Fibroblast of lung (primary cell): Measurements from ENCODE around the gene CERS1. TPM values are rescaled to one million over a fixed set of nuclear protein-coding genes. Genes with fewer than 3 reads are reported as not detected.

ENCODE experiments used
- DNase-seq, 2 donors: peaks; one replicate each; pipeline versions ENCODE4 v3.0.0 to v3.0.0-alpha.2; 2010; ENCODE audit warnings: low read depth in 2 of 2
- H2AFZ ChIP-seq: 2 replicates; pipeline ENCODE4 v1.5.1; 2012; ENCODE audit warnings: low read length, control low read depth, inconsistent platforms
- H3K27ac ChIP-seq: 2 replicates; pipeline ENCODE4 v1.5.1; 2011; ENCODE audit warnings: low read length, control low read depth; ENCODE audit not compliant: insufficient read depth
- H3K27me3 ChIP-seq: 2 replicates; pipeline ENCODE4 v1.5.1; 2011; ENCODE audit warnings: mild to moderate bottlenecking, low read length; ENCODE audit not compliant: control insufficient read depth, insufficient read depth
- H3K36me3 ChIP-seq: 2 replicates; pipeline ENCODE4 v1.5.1; 2011; ENCODE audit warnings: low read length; ENCODE audit not compliant: control insufficient read depth, insufficient read depth
- H3K4me1 ChIP-seq: 2 replicates; pipeline ENCODE4 v1.5.1; 2011; ENCODE audit warnings: low read length; ENCODE audit not compliant: control insufficient read depth, insufficient read depth; ENCODE audit errors: extremely low read depth
- H3K4me2 ChIP-seq: 2 replicates; pipeline ENCODE4 v1.5.1; 2011; ENCODE audit warnings: low read length, control low read depth; ENCODE audit not compliant: insufficient read depth; ENCODE audit errors: extremely low read depth
- H3K4me3 ChIP-seq, 4 experiments: fragments of 200-600 bp in 1 of 4; sonication (generic) in 1 of 4; replicated peaks in 1 of 4; 2 replicates each; pipeline ENCODE4 v1.5.1; 2011 to 2016; ENCODE audit warnings: low read length in 4 of 4, low read depth in 3 of 4, mild to moderate bottlenecking in 3 of 4, control low read depth in 2 of 4, inconsistent platforms in 1 of 4, mixed read lengths in 1 of 4; ENCODE audit not compliant: insufficient read depth in 1 of 4; ENCODE audit errors: control extremely low read depth in 1 of 4
- H3K79me2 ChIP-seq: 2 replicates; pipeline ENCODE4 v1.5.1; 2012; ENCODE audit warnings: mild to moderate bottlenecking, low read length, inconsistent platforms; ENCODE audit not compliant: control insufficient read depth, insufficient read depth
- H3K9ac ChIP-seq: 2 replicates; pipeline ENCODE4 v1.5.1; 2011; ENCODE audit warnings: mild to moderate bottlenecking, low read length, control low read depth; ENCODE audit not compliant: insufficient read depth
- H3K9me3 ChIP-seq: 2 replicates; pipeline ENCODE4 v1.5.1; 2012; ENCODE audit warnings: low read depth, low read length; ENCODE audit not compliant: control insufficient read depth, insufficient read depth
- H4K20me1 ChIP-seq: 2 replicates; pipeline ENCODE4 v1.5.1; 2011; ENCODE audit warnings: low read length; ENCODE audit not compliant: control insufficient read depth, insufficient read depth; ENCODE audit errors: extremely low read depth
- CTCF ChIP-seq, 2 donors: IDR thresholded peaks in 1 of 2; conservative IDR thresholded peaks in 1 of 2; 1 replicate in 1 of 2; 2 replicates in 1 of 2; pipeline ENCODE4 v1.5.1; 2011 to 2012; ENCODE audit warnings: low read length in 2 of 2, control low read depth in 1 of 2, inconsistent platforms in 1 of 2, low read depth in 1 of 2, mild to moderate bottlenecking in 1 of 2
- EZH2 ChIP-seq: IDR thresholded peaks from 2 replicates; pipeline ENCODE4 v1.5.1; 2012; ENCODE audit warnings: low read length, control low read depth, mild to moderate bottlenecking; ENCODE audit errors: missing control alignments
- polyA plus RNA-seq, 2 donors: library from polyadenylated mRNA; depleted of rRNA in 1 of 2; stranded (reverse) in 1 of 2; unstranded in 1 of 2; fragments of >200 nt; gene quantifications; 2 replicates each; pipeline ENCODE4 v1.2.1, GENCODE V29; 2011 to 2012; ENCODE audit warnings: missing spikeins in 1 of 2
- total RNA-seq: library from RNA; depleted of rRNA; stranded (reverse); fragments of >200 nt; gene quantifications from 2 replicates; pipeline ENCODE4 v1.2.1, GENCODE V29; 2014

CERS1 gene
- total and polyA plus RNA-seq, 2 donors (not counting 1 experiment from before 2014, with no cell fraction given): 0.23 to 1.7 TPM

- Histone ChIP-seq H3K9ac (no peak overlapping the region), H4K20me1 (no peaks in the 10 kb centered on the region), H3K4me1 (no peaks in the 10 kb centered on the region), H3K4me2 (no peak overlapping the region), H3K27me3 (no peaks in the 10 kb centered on the region), H3K27ac (no peak overlapping the region), H3K4me3 (no peak overlapping the region), H3K9me3 (no peaks in the 10 kb centered on the region), H3K79me2 (no peaks in the 10 kb centered on the region), H3K36me3 (peaks cover 11% of the 10 kb centered on the region), H2AFZ (no peak overlapping the region)
- TF ChIP-seq CTCF (conservative IDR thresholded peaks at IDR 0.05 in 1 of 2, IDR thresholded peaks at IDR 0.05 in 1 of 2; ENCODE audit: low read depth in 1 of 2, low read length in 2 of 2) (no peak), EZH2 (no peak)
- DNase-seq: no peak
Measured at GRCh38 chr19:18870531-18871172, 25.3 kb downstream of the CERS1 start.

GRCh38 chr19:18869781-18870530 is 26.0 kb downstream of the CERS1 start:
- Histone ChIP-seq H3K4me1 (no peaks in the 10 kb centered on the region), H3K9me3 (no peaks in the 10 kb centered on the region), H3K4me3 (no peak overlapping the region), H3K4me2 (no peak overlapping the region), H3K36me3 (peaks cover 15% of the 10 kb centered on the region), H3K27me3 (no peaks in the 10 kb centered on the region), H2AFZ (no peak overlapping the region), H3K79me2 (no peaks in the 10 kb centered on the region), H3K27ac (no peak overlapping the region), H4K20me1 (no peaks in the 10 kb centered on the region), H3K9ac (no peak overlapping the region)
- TF ChIP-seq CTCF (conservative IDR thresholded peaks at IDR 0.05 in 1 of 2, IDR thresholded peaks at IDR 0.05 in 1 of 2; ENCODE audit: low read depth in 1 of 2, low read length in 2 of 2) (no peak), EZH2 (no peak)
- no peak for DNase-seq

DNA sequence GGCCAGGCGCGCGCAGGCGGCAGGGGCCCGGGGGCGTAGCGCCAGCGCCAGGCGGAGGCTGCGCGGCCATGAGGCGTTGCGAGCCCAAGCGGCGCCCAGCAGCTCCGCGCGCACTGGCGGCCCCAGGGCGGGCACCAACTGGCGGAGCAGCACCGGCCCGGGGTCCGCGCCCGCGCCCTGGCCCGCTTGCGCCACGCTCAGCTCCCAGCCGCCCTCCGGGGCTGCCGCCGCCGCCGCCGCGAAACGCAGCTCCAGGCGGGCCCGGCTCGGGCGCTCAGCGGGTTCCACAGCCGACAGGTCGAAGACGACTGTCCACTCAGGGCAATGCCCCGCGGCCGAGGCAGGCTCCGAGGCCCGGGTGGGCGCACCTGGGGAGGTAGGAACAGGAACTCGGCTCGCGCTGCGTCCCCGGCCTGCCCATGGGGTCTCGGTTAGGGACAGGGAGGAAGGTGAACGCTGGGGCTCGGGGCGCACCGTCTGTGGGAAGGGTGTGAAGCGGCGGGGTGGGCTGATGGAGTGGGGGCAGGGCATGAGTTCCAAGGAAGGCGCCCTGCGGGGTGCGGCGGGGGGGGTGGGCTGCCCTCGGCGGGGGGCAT is 26.8 kb downstream of the CERS1 start:
- Histone ChIP-seq H2AFZ (no peak overlapping the region), H3K36me3 (peaks cover 17% of the 10 kb centered on the region), H3K4me1 (no peaks in the 10 kb centered on the region), H3K4me3 (no peak overlapping the region), H3K27me3 (no peaks in the 10 kb centered on the region), H3K9ac (no peak overlapping the region), H3K9me3 (no peaks in the 10 kb centered on the region), H3K4me2 (no peak overlapping the region), H4K20me1 (no peaks in the 10 kb centered on the region), H3K27ac (no peak overlapping the region), H3K79me2 (no peaks in the 10 kb centered on the region)
- DNase-seq: peak in 1 of 2 donors; percentile 11
- TF ChIP-seq CTCF (conservative IDR thresholded peaks at IDR 0.05 in 1 of 2, IDR thresholded peaks at IDR 0.05 in 1 of 2; ENCODE audit: low read depth in 1 of 2, low read length in 2 of 2) (no peak), EZH2 (no peak)
